Tibial artery (tissue), 4 donors: ENCODE results near the gene SEMA3B.

Source experiments
- DNase-seq, 2 donors: peaks; one replicate each; pipeline ENCODE4 v3.0.0-alpha.2; 2019
- H3K27ac ChIP-seq, 2 donors: fragments of 200-600 bp; sonication (generic) in 1 of 2; 1 replicate in 1 of 2; 2 replicates in 1 of 2; pipeline ENCODE4 v1.5.1; 2018 to 2019; ENCODE audit warnings: mild to moderate bottlenecking in 1 of 2
- H3K27me3 ChIP-seq, 2 donors: fragments of 200-600 bp; sonication (generic) in 1 of 2; one replicate each; pipeline versions ENCODE4 v1.5.1 to v1.6.0; 2016 to 2019
- H3K36me3 ChIP-seq, 3 donors: fragments of 200-600 bp; sonication (generic) in 2 of 3; one replicate each; pipeline ENCODE4 v1.5.1; 2016 to 2019; ENCODE audit warnings: mild to moderate bottlenecking in 2 of 3
- H3K4me1 ChIP-seq, 4 donors: fragments of 200-600 bp; sonication (generic) in 2 of 4; 1 replicate in 3 of 4; 2 replicates in 1 of 4; pipeline ENCODE4 v1.5.1; 2016 to 2019
- H3K4me3 ChIP-seq, 2 donors: fragments of 200-600 bp; sonication (generic) in 1 of 2; 1 replicate in 1 of 2; 2 replicates in 1 of 2; pipeline ENCODE4 v1.5.1; 2018 to 2019; ENCODE audit warnings: mild to moderate bottlenecking in 2 of 2
- H3K9me3 ChIP-seq, 3 donors: fragments of 200-600 bp; sonication (generic) in 1 of 3; one replicate each; pipeline ENCODE4 v1.5.1; 2016 to 2019
- CTCF ChIP-seq, 2 experiments: fragments of 200-600 bp in 1 of 2; fragments of 450-650 bp in 1 of 2; IDR thresholded peaks; one replicate each; pipeline ENCODE4 v1.5.1; 2017 to 2019; ENCODE audit warnings: antibody characterized with exemption in 2 of 2, mild to moderate bottlenecking in 1 of 2, moderate library complexity in 1 of 2
- intact Hi-C: fragments of 100-400 bp; cut with DNase I; formaldehyde crosslinking; loops from one replicate; pipeline ENCODE4 v1.15.0; 2023; ENCODE audit warnings: low total_unique reads

The SEMA3B gene

DNA sequence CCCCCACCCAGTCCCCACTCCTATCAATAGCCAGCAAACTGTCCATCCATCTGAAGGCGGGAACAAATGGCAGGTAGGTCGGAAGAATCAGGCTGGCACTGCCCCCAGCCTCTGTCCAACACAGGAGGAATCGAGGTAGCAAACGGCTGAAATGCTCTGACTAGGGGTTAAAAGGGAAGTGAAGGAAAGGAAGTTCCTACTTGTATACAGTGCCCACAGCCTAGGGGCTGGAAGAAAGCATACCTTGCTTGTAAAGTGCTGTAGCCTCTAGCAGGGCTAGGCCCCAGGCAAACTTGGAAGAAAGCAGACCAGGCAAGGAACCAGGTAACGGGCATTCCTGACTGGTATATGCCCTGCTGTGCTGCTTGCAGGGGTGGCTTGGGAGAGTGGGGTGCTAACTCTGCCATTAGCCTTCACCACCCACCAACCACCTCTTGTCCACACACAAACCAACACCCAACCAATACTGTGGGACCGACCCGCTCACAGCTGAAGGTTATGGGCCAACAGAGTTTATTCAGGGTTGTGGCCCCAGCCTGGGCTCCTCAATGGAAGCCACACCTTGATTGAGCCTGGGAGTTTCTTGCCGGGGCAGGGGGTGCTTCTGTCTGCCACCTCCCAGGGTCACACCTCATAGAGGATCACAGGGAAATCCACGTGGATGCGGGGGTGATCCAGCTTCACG lies 56.7 kb downstream of the SEMA3B start:
- no peaks in the 10 kb centered on the region for H3K9me3 ChIP-seq
- peaks cover 16 to 38% (median 31%) of the 10 kb centered on the region in 3 donors for H3K36me3 ChIP-seq
- H3K4me1 ChIP-seq: peaks cover 0 to 46% (median 26%) of the 10 kb centered on the region in 4 donors
- peak in 1 of 2 donors; percentile 56 for DNase-seq
- no peak overlapping the region for H3K27ac ChIP-seq
- no peaks in the 10 kb centered on the region for H3K27me3 ChIP-seq
- intact Hi-C loops: no loop called here
- TF ChIP-seq CTCF (IDR thresholded peaks at IDR 0.05): no peak
- H3K4me3 ChIP-seq: no peak overlapping the region

DNA sequence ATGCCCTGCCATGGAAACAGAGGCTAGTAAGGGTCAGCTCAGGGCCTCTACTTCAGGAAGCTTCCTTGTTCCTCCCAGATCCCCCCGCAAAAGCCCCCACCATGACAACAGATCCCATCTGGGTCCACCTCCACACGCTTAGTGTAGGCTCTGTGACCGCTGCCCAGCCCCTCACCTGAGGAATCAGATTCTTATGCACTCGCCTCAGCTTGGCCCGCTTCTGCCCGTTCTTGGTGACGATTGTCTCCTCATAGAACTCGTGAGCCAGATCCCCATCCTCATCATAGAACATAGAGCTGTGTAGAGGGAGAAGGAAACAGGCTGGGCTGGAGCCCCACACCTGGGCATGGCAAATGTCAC lies 57.2 kb downstream of the SEMA3B start:
- Histone ChIP-seq H3K36me3 (peaks cover 22 to 43% (median 36%) of the 10 kb centered on the region in 3 donors), H3K27ac (no peak overlapping the region), H3K4me3 (no peak overlapping the region), H3K4me1 (peaks cover 0 to 46% (median 26%) of the 10 kb centered on the region in 4 donors), H3K9me3 (no peaks in the 10 kb centered on the region), H3K27me3 (no peaks in the 10 kb centered on the region)
- DNase-seq: peak in 1 of 2 donors; percentile 65
- intact Hi-C loops: no loop called here
- no peak for TF ChIP-seq CTCF (IDR thresholded peaks at IDR 0.05)

DNA sequence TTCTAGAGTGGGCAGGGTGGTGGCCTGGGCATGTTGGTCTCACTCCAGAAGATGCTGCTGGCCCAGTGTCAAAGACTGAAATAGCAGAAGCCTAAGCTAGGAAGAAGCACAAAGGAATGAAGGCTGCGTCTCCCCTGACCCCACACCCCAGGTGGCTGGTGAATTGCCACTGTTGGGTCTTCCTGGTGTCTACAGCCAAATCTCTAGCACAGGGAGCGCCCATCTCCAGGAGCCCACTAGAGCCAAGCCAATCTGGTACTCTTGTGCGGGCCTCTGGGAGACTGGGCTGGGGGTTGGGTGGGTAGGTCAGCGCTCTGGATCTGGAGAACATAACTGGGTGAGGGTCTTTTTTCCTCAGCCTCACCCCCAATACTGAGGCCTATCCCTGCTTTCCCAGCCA lies 58.2 kb downstream of the SEMA3B start:
- Histone ChIP-seq H3K36me3 (peaks cover 30 to 53% (median 46%) of the 10 kb centered on the region in 3 donors), H3K27me3 (no peaks in the 10 kb centered on the region), H3K4me1 (peaks cover 0 to 38% (median 21%) of the 10 kb centered on the region in 4 donors), H3K9me3 (no peaks in the 10 kb centered on the region), H3K4me3 (peak overlapping the region; percentile 92 to 100), H3K27ac (peak overlapping the region; percentile 88 to 95)
- no peak for DNase-seq
- no peak for TF ChIP-seq CTCF (IDR thresholded peaks at IDR 0.05)
- intact Hi-C loops: no loop called here
